GM12878 (cell line): ENCODE measurements around the gene MEAF6.
A peak's percentile ranks its signal among the peaks of the same experiment; 100 is the strongest.

ENCODE experiments used
- EP300 ChIP-seq, 2 experiments: fragments of 150-350 bp in 1 of 2; IDR thresholded peaks; 2 replicates each; pipeline ENCODE4 v1.6.1; 2011 to 2012; ENCODE audit warnings: low read depth in 2 of 2, low read length in 2 of 2, borderline replicate concordance in 1 of 2, improper control_type of control experiment in 1 of 2, inconsistent platforms in 1 of 2; ENCODE audit not compliant: control insufficient read depth in 1 of 2
- ESRRA ChIP-seq: IDR thresholded peaks from 2 replicates; pipeline ENCODE4 v1.6.1; 2012; ENCODE audit warnings: mild to moderate bottlenecking, low read length, improper control_type of control experiment
- GABPA ChIP-seq: IDR thresholded peaks from 2 replicates; pipeline ENCODE4 v1.6.1; 2014; ENCODE audit warnings: antibody characterized with exemption, low read depth, mild to moderate bottlenecking, inconsistent platforms
- JUNB ChIP-seq: IDR thresholded peaks from 2 replicates; pipeline ENCODE4 v1.6.1; 2016; ENCODE audit warnings: antibody characterized with exemption, mild to moderate bottlenecking
- POLR2AphosphoS2 ChIP-seq: IDR thresholded peaks from 2 replicates; pipeline ENCODE4 v1.6.1; 2011; ENCODE audit warnings: low read depth, mild to moderate bottlenecking, low read length, improper control_type of control experiment, moderate library complexity
- SIX5 ChIP-seq: IDR thresholded peaks from 2 replicates; pipeline ENCODE4 v1.6.1; 2011; ENCODE audit warnings: mild to moderate bottlenecking, low read depth, low read length, moderate library complexity; ENCODE audit not compliant: severe bottlenecking
- TAF1 ChIP-seq: IDR thresholded peaks from 2 replicates; pipeline ENCODE4 v1.6.1; 2011; ENCODE audit warnings: mild to moderate bottlenecking, low read depth, low read length, borderline replicate concordance
- ZNF274 ChIP-seq: IDR thresholded peaks from one replicate; pipeline ENCODE4 v1.8.0; 2011; ENCODE audit not compliant: insufficient read length, insufficient read depth
- TF ChIP-seq, protein P1 (sequence below), 3 experiments: IDR thresholded peaks in 2 of 3; conservative IDR thresholded peaks in 1 of 3; 2 replicates each; pipeline ENCODE4 v1.5.1; 2011; ENCODE audit warnings: low read depth in 3 of 3, low read length in 3 of 3, mild to moderate bottlenecking in 3 of 3, control low read depth in 2 of 3, moderate library complexity in 2 of 3, inconsistent platforms in 1 of 3, mixed read lengths in 1 of 3; ENCODE audit not compliant: control insufficient read depth in 2 of 3, insufficient read depth in 1 of 3; ENCODE audit errors: extremely low read depth in 1 of 3
- TF ChIP-seq, protein P2 (sequence below): IDR thresholded peaks from 2 replicates; pipeline ENCODE4 v1.6.1; 2011; ENCODE audit warnings: borderline replicate concordance, low read depth, mild to moderate bottlenecking, moderate library complexity, low read length; ENCODE audit not compliant: insufficient read depth, poor library complexity, severe bottlenecking
- TF ChIP-seq, protein P3 (sequence below): fragments of 450-650 bp; IDR thresholded peaks from 2 replicates; pipeline ENCODE4 v1.6.1; 2018; ENCODE audit warnings: borderline replicate concordance, mild to moderate bottlenecking; ENCODE audit not compliant: partially characterized antibody

DNA sequence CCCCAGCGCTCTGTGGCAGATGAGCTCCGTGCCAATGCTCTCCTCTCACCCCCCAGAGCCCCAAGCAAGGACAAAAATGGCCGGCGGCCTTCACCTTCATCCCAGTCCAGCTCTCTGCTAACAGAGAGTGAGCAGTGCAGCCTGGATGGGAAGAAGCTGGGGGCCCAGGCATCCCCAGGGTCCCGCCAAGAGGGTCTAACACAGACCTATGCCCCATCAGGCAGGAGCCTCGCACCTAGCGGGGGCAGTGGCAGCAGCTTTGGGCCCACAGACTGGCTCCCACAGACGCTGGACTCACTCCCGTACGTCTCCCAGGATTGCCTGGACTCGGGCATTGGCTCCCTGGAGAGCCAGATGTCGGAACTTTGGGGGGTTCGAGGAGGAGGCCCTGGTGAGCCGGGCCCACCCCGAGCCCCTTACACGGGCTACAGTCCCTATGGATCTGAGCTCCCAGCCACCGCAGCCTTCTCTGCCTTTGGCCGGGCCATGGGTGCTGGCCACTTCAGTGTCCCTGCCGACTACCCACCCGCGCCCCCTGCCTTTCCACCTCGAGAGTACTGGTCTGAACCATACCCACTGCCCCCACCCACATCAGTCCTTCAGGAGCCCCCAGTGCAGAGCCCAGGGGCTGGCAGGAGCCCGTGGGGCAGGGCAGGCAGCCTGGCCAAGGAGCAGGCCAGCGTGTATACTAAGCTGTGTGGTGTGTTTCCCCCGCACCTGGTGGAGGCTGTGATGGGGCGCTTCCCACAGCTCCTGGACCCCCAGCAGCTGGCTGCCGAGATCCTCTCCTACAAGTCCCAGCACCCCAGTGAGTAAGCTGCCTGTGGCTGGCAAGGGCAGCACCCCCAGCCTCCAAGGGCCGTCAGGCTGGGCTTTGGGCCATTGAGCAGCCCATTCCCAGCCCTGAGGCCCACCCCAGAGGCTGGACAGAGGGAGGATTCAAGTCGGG lies 31.5 kb downstream of the MEAF6 start:
- TF ChIP-seq ESRRA: no peak
- no peak for TF ChIP-seq SIX5
- TF ChIP-seq, protein P1, sequence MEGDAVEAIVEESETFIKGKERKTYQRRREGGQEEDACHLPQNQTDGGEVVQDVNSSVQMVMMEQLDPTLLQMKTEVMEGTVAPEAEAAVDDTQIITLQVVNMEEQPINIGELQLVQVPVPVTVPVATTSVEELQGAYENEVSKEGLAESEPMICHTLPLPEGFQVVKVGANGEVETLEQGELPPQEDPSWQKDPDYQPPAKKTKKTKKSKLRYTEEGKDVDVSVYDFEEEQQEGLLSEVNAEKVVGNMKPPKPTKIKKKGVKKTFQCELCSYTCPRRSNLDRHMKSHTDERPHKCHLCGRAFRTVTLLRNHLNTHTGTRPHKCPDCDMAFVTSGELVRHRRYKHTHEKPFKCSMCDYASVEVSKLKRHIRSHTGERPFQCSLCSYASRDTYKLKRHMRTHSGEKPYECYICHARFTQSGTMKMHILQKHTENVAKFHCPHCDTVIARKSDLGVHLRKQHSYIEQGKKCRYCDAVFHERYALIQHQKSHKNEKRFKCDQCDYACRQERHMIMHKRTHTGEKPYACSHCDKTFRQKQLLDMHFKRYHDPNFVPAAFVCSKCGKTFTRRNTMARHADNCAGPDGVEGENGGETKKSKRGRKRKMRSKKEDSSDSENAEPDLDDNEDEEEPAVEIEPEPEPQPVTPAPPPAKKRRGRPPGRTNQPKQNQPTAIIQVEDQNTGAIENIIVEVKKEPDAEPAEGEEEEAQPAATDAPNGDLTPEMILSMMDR (IDR thresholded peaks at IDR 0.05 in 2 of 3, conservative IDR thresholded peaks at IDR 0.05 in 1 of 3; ENCODE audit: control insufficient read depth in 2 of 3, extremely low read depth in 1 of 3, insufficient read depth in 1 of 3, low read depth in 3 of 3, low read length in 3 of 3): no peak
- no peak for TF ChIP-seq GABPA
- no peak for TF ChIP-seq JUNB
- TF ChIP-seq POLR2AphosphoS2: peak; percentile 24; the same call in 1 of the 2 replicates
- TF ChIP-seq ZNF274: no peak
- no peak for TF ChIP-seq TAF1
- TF ChIP-seq, protein P2, sequence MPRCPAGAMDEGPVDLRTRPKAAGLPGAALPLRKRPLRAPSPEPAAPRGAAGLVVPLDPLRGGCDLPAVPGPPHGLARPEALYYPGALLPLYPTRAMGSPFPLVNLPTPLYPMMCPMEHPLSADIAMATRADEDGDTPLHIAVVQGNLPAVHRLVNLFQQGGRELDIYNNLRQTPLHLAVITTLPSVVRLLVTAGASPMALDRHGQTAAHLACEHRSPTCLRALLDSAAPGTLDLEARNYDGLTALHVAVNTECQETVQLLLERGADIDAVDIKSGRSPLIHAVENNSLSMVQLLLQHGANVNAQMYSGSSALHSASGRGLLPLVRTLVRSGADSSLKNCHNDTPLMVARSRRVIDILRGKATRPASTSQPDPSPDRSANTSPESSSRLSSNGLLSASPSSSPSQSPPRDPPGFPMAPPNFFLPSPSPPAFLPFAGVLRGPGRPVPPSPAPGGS: no peak
- TF ChIP-seq, protein P3, sequence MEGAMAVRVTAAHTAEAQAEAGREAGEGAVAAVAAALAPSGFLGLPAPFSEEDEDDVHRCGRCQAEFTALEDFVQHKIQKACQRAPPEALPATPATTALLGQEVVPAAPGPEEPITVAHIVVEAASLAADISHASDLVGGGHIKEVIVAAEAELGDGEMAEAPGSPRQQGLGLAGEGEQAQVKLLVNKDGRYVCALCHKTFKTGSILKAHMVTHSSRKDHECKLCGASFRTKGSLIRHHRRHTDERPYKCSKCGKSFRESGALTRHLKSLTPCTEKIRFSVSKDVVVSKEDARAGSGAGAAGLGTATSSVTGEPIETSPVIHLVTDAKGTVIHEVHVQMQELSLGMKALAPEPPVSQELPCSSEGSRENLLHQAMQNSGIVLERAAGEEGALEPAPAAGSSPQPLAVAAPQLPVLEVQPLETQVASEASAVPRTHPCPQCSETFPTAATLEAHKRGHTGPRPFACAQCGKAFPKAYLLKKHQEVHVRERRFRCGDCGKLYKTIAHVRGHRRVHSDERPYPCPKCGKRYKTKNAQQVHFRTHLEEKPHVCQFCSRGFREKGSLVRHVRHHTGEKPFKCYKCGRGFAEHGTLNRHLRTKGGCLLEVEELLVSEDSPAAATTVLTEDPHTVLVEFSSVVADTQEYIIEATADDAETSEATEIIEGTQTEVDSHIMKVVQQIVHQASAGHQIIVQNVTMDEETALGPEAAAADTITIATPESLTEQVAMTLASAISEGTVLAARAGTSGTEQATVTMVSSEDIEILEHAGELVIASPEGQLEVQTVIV: no peak
- TF ChIP-seq EP300 (IDR thresholded peaks at IDR 0.05; ENCODE audit: borderline replicate concordance in 1 of 2, control insufficient read depth in 1 of 2, low read depth in 2 of 2, low read length in 2 of 2): no peak
